Kidney (tissue), 14 donors: Measurements from ENCODE around the gene FAM81A. TPM values are rescaled to one million over a fixed set of nuclear protein-coding genes. Genes with fewer than 3 reads are reported as not detected.

Experiments used
- DNase-seq, 5 donors: peaks; one replicate each; pipeline ENCODE4 v3.0.0-alpha.2; 2013 to 2020
- FAIRE-seq: peaks from 2 replicates; lab custom pipeline; 2012; peaks lifted over from hg19 to GRCh38; lab: Jason Lieb, UNC
- H3K27ac ChIP-seq, 2 donors: one replicate each; pipeline ENCODE4 v1.7.0; 2013; ENCODE audit warnings: low read depth in 2 of 2, low read length in 2 of 2, inconsistent platforms in 1 of 2
- H3K27me3 ChIP-seq: one replicate; pipeline ENCODE4 v1.7.1; 2013; ENCODE audit warnings: low read length, inconsistent platforms; ENCODE audit not compliant: control insufficient read depth, insufficient read depth
- H3K36me3 ChIP-seq, 3 donors: one replicate each; pipeline versions ENCODE4 v1.7.0 to v1.7.1; 2013; ENCODE audit warnings: low read length in 3 of 3, control low read depth in 1 of 3, inconsistent platforms in 1 of 3; ENCODE audit not compliant: insufficient read depth in 3 of 3, control insufficient read depth in 2 of 3
- H3K4me1 ChIP-seq, 3 donors: one replicate each; pipeline versions ENCODE4 v1.7.0 to v1.7.1; 2013; ENCODE audit warnings: low read length in 3 of 3, inconsistent platforms in 1 of 3, low read depth in 1 of 3; ENCODE audit not compliant: control insufficient read depth in 2 of 3, insufficient read depth in 2 of 3
- H3K4me3 ChIP-seq, 3 donors: one replicate each; pipeline versions ENCODE4 v1.7.0 to v1.8.1; 2013; ENCODE audit warnings: low read length in 3 of 3, control low read depth in 1 of 3, inconsistent platforms in 1 of 3
- H3K9ac ChIP-seq, 3 donors: one replicate each; pipeline versions ENCODE4 v1.7.0 to v1.7.1; 2013; ENCODE audit warnings: low read length in 3 of 3, control low read depth in 1 of 3, inconsistent platforms in 1 of 3
- H3K9me3 ChIP-seq, 3 donors: one replicate each; pipeline versions ENCODE4 v1.7.0 to v1.7.1; 2013; ENCODE audit warnings: low read length in 3 of 3, control low read depth in 1 of 3, inconsistent platforms in 1 of 3; ENCODE audit not compliant: control insufficient read depth in 2 of 3, insufficient read depth in 1 of 3
- intact Hi-C: fragments of 100-400 bp; cut with DNase I; formaldehyde crosslinking; loops from one replicate; pipeline ENCODE4 v1.11.1; 2022
- polyA plus RNA-seq: library from polyadenylated mRNA; stranded (reverse); fragments of 350-450 nt; fragmentation: Illumina TruSeq; extraction: RNeasy Lipid Tissue Mini Kit (QIAGEN cat#74804); gene quantifications from one replicate; pipeline ENCODE4 v1.2.3, GENCODE V29; 2014; ENCODE audit warnings: low read depth, low replicate concordance; ENCODE audit not compliant: insufficient read depth
- total RNA-seq: library from RNA; stranded (reverse); fragmentation: NEBNext Ultra II Directional; extraction: Animal tissue kit (Norgen Biotek cat#: 25700); gene quantifications from one replicate; pipeline ENCODE4 v1.2.1, GENCODE V29; 2021
- TF ChIP-seq, protein P1 (sequence below): IDR thresholded peaks from 3 replicates; pipeline ENCODE4 v1.5.1; 2012; ENCODE audit warnings: mild to moderate bottlenecking, moderate library complexity, borderline replicate concordance; ENCODE audit not compliant: insufficient read depth; ENCODE audit errors: extremely low read depth
- donor health status: control.
- donor health status: control.
- donor health status: control.
- donor health status: control.
- donor health status: control.
- donor health status: DM: yes; HTN: yes; CAD: no.
- donor health status: Normal renal cell carcinoma (clear cell type).

Gene FAM81A
- total and polyA plus RNA-seq, 2 donors from 2014 or later: 10.4 TPM

DNA sequence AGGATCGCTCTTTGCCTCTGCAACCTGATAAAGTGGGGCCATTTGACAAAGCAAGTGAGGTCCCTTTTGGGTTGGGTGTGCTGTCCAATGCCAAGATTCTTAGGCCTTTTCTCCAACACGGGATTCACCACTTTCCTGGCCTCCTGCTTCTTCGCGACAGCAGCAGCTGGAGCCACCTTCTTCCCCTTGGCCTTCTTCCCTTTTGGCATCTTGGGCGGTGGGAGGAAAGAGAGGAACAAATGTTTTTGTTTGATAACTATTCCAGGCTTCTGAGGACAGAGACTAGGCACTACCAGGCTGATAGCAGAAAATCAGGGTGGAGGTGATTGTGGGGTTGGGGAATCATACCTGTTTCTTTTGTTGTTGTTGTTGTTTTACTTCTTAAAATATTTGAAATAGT is 30.0 kb upstream of the FAM81A start:
- H3K36me3 ChIP-seq: no peaks in the 10 kb centered on the region
- no peak overlapping the region for H3K9ac ChIP-seq
- peaks cover 2 to 10% (median 3%) of the 10 kb centered on the region in 3 donors for H3K4me1 ChIP-seq
- DNase-seq (no peak), FAIRE-seq (no peak)
- H3K27me3 ChIP-seq: no peaks in the 10 kb centered on the region
- H3K27ac ChIP-seq: no peak overlapping the region
- no peaks in the 10 kb centered on the region for H3K9me3 ChIP-seq
- TF ChIP-seq, protein P1, sequence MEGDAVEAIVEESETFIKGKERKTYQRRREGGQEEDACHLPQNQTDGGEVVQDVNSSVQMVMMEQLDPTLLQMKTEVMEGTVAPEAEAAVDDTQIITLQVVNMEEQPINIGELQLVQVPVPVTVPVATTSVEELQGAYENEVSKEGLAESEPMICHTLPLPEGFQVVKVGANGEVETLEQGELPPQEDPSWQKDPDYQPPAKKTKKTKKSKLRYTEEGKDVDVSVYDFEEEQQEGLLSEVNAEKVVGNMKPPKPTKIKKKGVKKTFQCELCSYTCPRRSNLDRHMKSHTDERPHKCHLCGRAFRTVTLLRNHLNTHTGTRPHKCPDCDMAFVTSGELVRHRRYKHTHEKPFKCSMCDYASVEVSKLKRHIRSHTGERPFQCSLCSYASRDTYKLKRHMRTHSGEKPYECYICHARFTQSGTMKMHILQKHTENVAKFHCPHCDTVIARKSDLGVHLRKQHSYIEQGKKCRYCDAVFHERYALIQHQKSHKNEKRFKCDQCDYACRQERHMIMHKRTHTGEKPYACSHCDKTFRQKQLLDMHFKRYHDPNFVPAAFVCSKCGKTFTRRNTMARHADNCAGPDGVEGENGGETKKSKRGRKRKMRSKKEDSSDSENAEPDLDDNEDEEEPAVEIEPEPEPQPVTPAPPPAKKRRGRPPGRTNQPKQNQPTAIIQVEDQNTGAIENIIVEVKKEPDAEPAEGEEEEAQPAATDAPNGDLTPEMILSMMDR: no peak
- intact Hi-C loops: no loop called here
- H3K4me3 ChIP-seq: no peak overlapping the region

DNA sequence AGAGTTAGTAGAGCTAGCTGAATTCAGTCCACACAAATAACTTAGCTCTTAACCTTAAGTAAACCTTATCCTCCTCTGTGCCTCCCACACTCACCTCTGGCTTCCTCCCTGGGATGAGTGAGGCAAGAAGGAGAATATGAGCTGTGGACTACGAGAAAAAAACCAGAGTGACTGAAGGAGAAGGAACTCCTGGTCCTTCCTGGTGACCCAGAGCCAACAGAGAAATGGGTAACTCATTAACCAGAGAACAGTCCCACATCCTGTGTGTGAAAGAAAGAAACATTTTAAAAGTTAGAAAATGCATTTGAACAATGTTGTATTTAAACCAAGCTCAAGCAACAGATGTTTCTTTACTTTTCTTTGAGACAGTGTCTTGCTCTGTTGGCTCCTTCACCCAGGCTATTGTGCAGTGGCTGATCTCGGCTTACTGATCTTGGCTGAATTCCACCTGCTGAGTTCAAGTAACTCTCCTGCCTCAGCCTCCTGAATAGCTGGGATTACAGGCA is 27.5 kb upstream of the FAM81A start:
- H3K4me1 ChIP-seq: peaks cover 2 to 13% (median 3%) of the 10 kb centered on the region in 3 donors
- H3K4me3 ChIP-seq: no peak overlapping the region
- no peak for FAIRE-seq
- TF ChIP-seq, protein P1: no peak
- H3K27me3 ChIP-seq: no peaks in the 10 kb centered on the region
- no peaks in the 10 kb centered on the region for H3K36me3 ChIP-seq
- intact Hi-C loops: no loop called here
- no peaks in the 10 kb centered on the region for H3K9me3 ChIP-seq
- H3K27ac ChIP-seq: peak overlapping the region in 1 of 2 donors; percentile 32
- DNase-seq: peak in 4 of 5 donors; percentile 40 to 81 (median 60)
- no peak overlapping the region for H3K9ac ChIP-seq

DNA sequence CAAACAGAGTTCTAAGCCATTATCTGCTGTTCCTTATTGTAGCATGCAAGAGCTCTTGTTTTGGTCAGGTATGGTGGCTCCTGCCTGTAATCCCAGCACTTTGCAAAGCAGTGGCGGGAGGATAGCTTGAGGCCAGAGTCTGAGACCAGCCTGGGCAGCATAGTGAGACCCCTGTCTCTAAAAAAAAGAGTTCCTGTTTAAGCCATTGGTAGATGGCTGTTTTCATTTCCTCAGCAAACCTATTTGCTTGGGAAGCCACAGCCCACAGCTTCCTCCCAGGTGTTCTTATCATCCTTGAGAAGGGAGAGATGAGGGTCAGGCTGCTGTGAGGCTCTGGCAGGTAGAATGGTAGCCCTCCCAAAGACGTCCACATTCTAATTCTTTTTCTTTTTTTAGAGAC is 24.4 kb upstream of the FAM81A start:
- no peak for DNase-seq
- Histone ChIP-seq H3K9me3 (no peaks in the 10 kb centered on the region), H3K4me3 (no peak overlapping the region), H3K36me3 (no peaks in the 10 kb centered on the region), H3K27me3 (no peaks in the 10 kb centered on the region), H3K9ac (no peak overlapping the region), H3K4me1 (peaks cover 2 to 13% (median 3%) of the 10 kb centered on the region in 3 donors), H3K27ac (no peak overlapping the region)
- no peak for FAIRE-seq
- TF ChIP-seq, protein P1: no peak
- intact Hi-C loops: no loop called here

DNA sequence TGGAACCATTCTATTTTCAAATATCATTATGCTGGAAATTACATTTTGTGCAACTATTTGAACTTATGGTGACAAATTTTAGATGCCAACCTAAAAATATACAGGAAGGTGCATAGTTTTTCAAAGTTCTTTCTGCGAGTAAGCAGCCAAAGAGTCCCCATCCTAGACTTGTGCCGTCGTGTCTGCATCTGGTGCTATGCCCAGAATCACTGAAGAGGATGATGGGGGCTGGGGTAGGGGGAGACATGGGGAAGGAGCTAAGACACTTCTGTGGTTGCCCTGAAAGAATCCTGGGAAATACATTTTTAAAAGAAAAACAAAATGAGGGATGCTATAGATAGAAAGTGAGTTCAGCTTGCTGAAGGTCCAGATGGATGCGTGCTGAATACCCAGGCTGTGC is 21.2 kb upstream of the FAM81A start:
- Histone ChIP-seq H3K9me3 (no peaks in the 10 kb centered on the region), H3K27me3 (no peaks in the 10 kb centered on the region), H3K9ac (no peak overlapping the region), H3K4me3 (no peak overlapping the region), H3K36me3 (no peaks in the 10 kb centered on the region), H3K4me1 (peaks cover 0 to 6% (median 0%) of the 10 kb centered on the region in 3 donors), H3K27ac (no peak overlapping the region)
- intact Hi-C loops: no loop called here
- TF ChIP-seq, protein P1: no peak
- DNase-seq (no peak), FAIRE-seq (no peak)
